ENCODE data around the gene FGGY. TPM values are rescaled to one million over a fixed set of nuclear protein-coding genes. Genes with fewer than 3 reads are reported as not detected.
A peak's percentile ranks its signal among the peaks of the same experiment; 100 is the strongest.

FGGY gene
- total RNA-seq, 1 donor from 2014 or later: 24.3 TPM

- H3K4me3 ChIP-seq (ENCODE audit: low read depth, low read length): no peak overlapping the region
- TF ChIP-seq CTCF (conservative IDR thresholded peaks at IDR 0.05; ENCODE audit: low read depth, low read length): no peak
- no peak for DNase-seq (ENCODE audit: low read depth)
Observed at GRCh38 chr1:59364037-59364436, 67.1 kb downstream of the FGGY start.

- no peak for DNase-seq (ENCODE audit: low read depth)
- no peak overlapping the region for H3K4me3 ChIP-seq (ENCODE audit: low read depth, low read length)
- TF ChIP-seq CTCF (conservative IDR thresholded peaks at IDR 0.05; ENCODE audit: low read depth, low read length): no peak
Observed at GRCh38 chr1:59366346-59366745, 69.5 kb downstream of the FGGY start.

GRCh38 chr1:59367301-59368007 is 70.6 kb downstream of the FGGY start:
- H3K4me3 ChIP-seq (ENCODE audit: low read depth, low read length): no peak overlapping the region
- DNase-seq (ENCODE audit: low read depth): peak; percentile 36
- TF ChIP-seq CTCF (conservative IDR thresholded peaks at IDR 0.05; ENCODE audit: low read depth, low read length): no peak

- no peak for DNase-seq (ENCODE audit: low read depth)
- no peak for TF ChIP-seq CTCF (conservative IDR thresholded peaks at IDR 0.05; ENCODE audit: low read depth, low read length)
- H3K4me3 ChIP-seq (ENCODE audit: low read depth, low read length): no peak overlapping the region
Observed at GRCh38 chr1:59368008-59368670, 71.2 kb downstream of the FGGY start.

- DNase-seq (ENCODE audit: low read depth): peak; percentile 69
- no peak overlapping the region for H3K4me3 ChIP-seq (ENCODE audit: low read depth, low read length)
Observed at GRCh38 chr1:59375321-59376220, 78.7 kb downstream of the FGGY start.

More at GRCh38 chr1:59375321-59376220, 78.7 kb downstream of the FGGY start:
- no peak for TF ChIP-seq CTCF (conservative IDR thresholded peaks at IDR 0.05; ENCODE audit: low read depth, low read length)
